K562 (cell line): ENCODE measurements around the gene ADRB2. TPM values are rescaled to one million over a fixed set of nuclear protein-coding genes. Genes with fewer than 3 reads are reported as not detected.

Experiments
- ATAC-seq: fragments of 200-7000 bp; cut with Tn5 transposase; 3 replicates; pipeline ENCODE4 v1.9.1; 2020; ENCODE audit warnings: moderate library complexity
- BruUV-seq: library from RNA; stranded (reverse); fragments of 400-500 nt; replicated peaks from 2 replicates; lab custom pipeline; 2021; lab: Mats Ljungman, UMichigan
- CTCF ChIA-PET: fragments of 300-600 bp; formaldehyde crosslinking; extraction: SDS; loops from one replicate; lab custom pipeline; 2021; ENCODE audit warnings: low intra/inter-chr PET ratio; lab: Yijun Ruan, JAX
- POLR2A ChIA-PET: fragments of 300-600, 350-650 bp; sonication (Branson Sonifier 250); formaldehyde crosslinking; extraction: SDS; loops from one replicate; lab custom pipeline; 2021; ENCODE audit warnings: antibody characterized with exemption, inconsistent platforms; lab: Yijun Ruan, JAX
- DNase-seq, 4 experiments: peaks; one replicate each; pipeline versions ENCODE4 v3.0.0 to v3.0.0-alpha.2; 2011 to 2018; ENCODE audit warnings: low spot score in 3 of 4, mixed read lengths in 3 of 4; ENCODE audit errors: extremely low read depth in 1 of 4
- FAIRE-seq: peaks from 2 replicates; lab custom pipeline; 2011; peaks lifted over from hg19 to GRCh38; lab: Jason Lieb, UNC
- H2AFZ ChIP-seq: 2 replicates; pipeline ENCODE4 v1.6.0; 2011; ENCODE audit warnings: low read depth, low read length, control low read depth, inconsistent platforms
- H3K27ac ChIP-seq: fragments of 200-600 bp; 3 replicates; pipeline ENCODE4 v1.8.0; 2011; ENCODE audit warnings: low read depth, mild to moderate bottlenecking, control low read depth, inconsistent platforms, low read length, moderate library complexity, mixed read lengths; ENCODE audit errors: extremely low read depth
- H3K27me3 ChIP-seq, 2 experiments: fragments of 300-600 bp in 1 of 2; 2 replicates in 1 of 2; 3 replicates in 1 of 2; pipeline versions ENCODE4 v1.6.0 to v1.8.0; 2011; ENCODE audit warnings: inconsistent platforms in 2 of 2, low read length in 2 of 2, mild to moderate bottlenecking in 1 of 2, mixed read lengths in 1 of 2, moderate library complexity in 1 of 2; ENCODE audit not compliant: control insufficient read depth in 2 of 2, insufficient read depth in 2 of 2
- H3K36me3 ChIP-seq: fragments of 300-600 bp; 3 replicates; pipeline ENCODE4 v1.8.0; 2011; ENCODE audit warnings: mild to moderate bottlenecking, low read length, inconsistent platforms; ENCODE audit not compliant: control insufficient read depth, insufficient read depth
- H3K4me1 ChIP-seq, 2 experiments: fragments of 200-600 bp in 1 of 2; replicated peaks in 1 of 2; 2 replicates in 1 of 2; 3 replicates in 1 of 2; pipeline versions ENCODE4 v1.5.1 to v1.8.0; 2011; ENCODE audit warnings: inconsistent platforms in 2 of 2, low read length in 2 of 2, mild to moderate bottlenecking in 1 of 2, mixed read lengths in 1 of 2, moderate library complexity in 1 of 2; ENCODE audit not compliant: control insufficient read depth in 2 of 2, insufficient read depth in 2 of 2
- H3K4me2 ChIP-seq: 2 replicates; pipeline ENCODE4 v1.6.1; 2011; ENCODE audit warnings: low read length, control low read depth, inconsistent platforms, mixed read lengths; ENCODE audit not compliant: insufficient read depth
- H3K4me3 ChIP-seq: fragments of 200-600 bp; sonication (generic), shearing (Covaris generic); 2 replicates; pipeline ENCODE4 v1.5.1; 2016; ENCODE audit warnings: control low read depth, inconsistent platforms
- H3K79me2 ChIP-seq: fragments of 200-600 bp; 3 replicates; pipeline ENCODE4 v1.8.0; 2011; ENCODE audit warnings: low read length, inconsistent platforms; ENCODE audit not compliant: control insufficient read depth, insufficient read depth
- H3K9ac ChIP-seq, 2 experiments: 2 replicates each; pipeline versions ENCODE4 v1.6.0 to v1.6.1; 2011; ENCODE audit warnings: low read depth in 2 of 2, low read length in 2 of 2, control low read depth in 1 of 2, inconsistent platforms in 1 of 2, mild to moderate bottlenecking in 1 of 2, mixed read lengths in 1 of 2; ENCODE audit not compliant: insufficient read depth in 1 of 2
- H3K9me1 ChIP-seq: one replicate; pipeline ENCODE4 v1.6.0; 2011; ENCODE audit warnings: inconsistent platforms, mild to moderate bottlenecking, low read length, moderate library complexity; ENCODE audit not compliant: control insufficient read depth, insufficient read depth
- H3K9me3 ChIP-seq: replicated peaks from 2 replicates; pipeline ENCODE4 v1.5.1; 2011; ENCODE audit warnings: low read depth, low read length, inconsistent platforms; ENCODE audit not compliant: control insufficient read depth, insufficient read depth
- H4K20me1 ChIP-seq: replicated peaks from 2 replicates; pipeline ENCODE4 v1.6.1; 2011; ENCODE audit warnings: low read length, inconsistent platforms, mixed read lengths; ENCODE audit not compliant: control insufficient read depth, insufficient read depth
- BCOR ChIP-seq: fragments of 450-650 bp; IDR thresholded peaks from 2 replicates; pipeline ENCODE4 v1.6.1; 2016
- JUND ChIP-seq, 2 experiments: IDR thresholded peaks; 2 replicates in 1 of 2; 3 replicates in 1 of 2; pipeline ENCODE4 v1.6.1; 2011; ENCODE audit warnings: borderline replicate concordance in 2 of 2, low read depth in 2 of 2, low read length in 2 of 2, improper control_type of control experiment in 1 of 2, missing biosample characterization in 1 of 2, missing genetic modification characterization in 1 of 2, missing genetic modification reagents in 1 of 2
- MCM5 ChIP-seq: fragments of 450-650 bp; IDR thresholded peaks from 2 replicates; pipeline ENCODE4 v1.6.1; 2016; ENCODE audit warnings: low read depth
- RBM25 ChIP-seq: fragments of 200-400 bp; formaldehyde crosslinking; IDR thresholded peaks from 2 replicates; pipeline ENCODE4 v1.6.1; 2018; ENCODE audit warnings: low read length, low read depth, moderate library complexity; ENCODE audit not compliant: severe bottlenecking
- ZFP36 ChIP-seq: fragments of 150-350 bp; IDR thresholded peaks from 2 replicates; pipeline ENCODE4 v1.6.1; 2018; ENCODE audit warnings: low read length, low read depth; ENCODE audit not compliant: partially characterized antibody
- ZNF444 ChIP-seq: fragments of 250-450 bp; sonication (Bioruptor Pico); IDR thresholded peaks from 2 replicates; pipeline ENCODE4 v1.4.0; 2020; ENCODE audit warnings: mild to moderate bottlenecking, moderate library complexity
- WGBS: fragments of 100-300 bp; shearing (Covaris generic); methylation state at CpG from one replicate; pipeline ENCODE4 v1.1.6; 2016; ENCODE audit warnings: low coverage, mixed read lengths; ENCODE audit not compliant: insufficient coverage; ENCODE audit errors: missing lambda C conversion rate; 5-methylcytosine and 5-hydroxymethylcytosine counted together
- in situ Hi-C: fragments of 300-500 bp; cut with MboI; formaldehyde crosslinking; loops from 4 replicates; pipeline ENCODE4 v1.15.0; 2018; ENCODE audit warnings: inconsistent platforms, mixed read lengths
- intact Hi-C: fragments of 100-400 bp; cut with micrococcal nuclease; formaldehyde crosslinking; loops from 2 replicates; pipeline ENCODE4 v1.14.2; 2022
- polyA plus RNA-seq, 8 experiments: library from polyadenylated mRNA; depleted of rRNA in 4 of 8; stranded (reverse) in 5 of 8; unstranded in 3 of 8; fragments of >200 nt; fragmentation: Nextera tagmentation in 2 of 8; fragmentation: Illumina TruSeq in 1 of 8; extraction: Ambion mirVana in 2 of 8; extraction: Trizol in 1 of 8; gene quantifications; 2 replicates each; pipeline versions ENCODE4 v1.2.1 to v1.2.3, GENCODE V29; 2011 to 2014; ENCODE audit warnings: inconsistent platforms in 1 of 8, missing spikeins in 1 of 8
- total RNA-seq, 7 experiments: library from RNA; depleted of rRNA in 6 of 7; stranded (reverse); fragments of >200 nt in 6 of 7; fragmentation: Illumina TruSeq in 2 of 7; extraction: Trizol in 2 of 7; gene quantifications; 2 replicates each; pipeline versions ENCODE4 v1.2.1 to v1.2.3, GENCODE V29; 2011 to 2021; ENCODE audit warnings: low replicate concordance in 1 of 7

Gene ADRB2
- total and polyA plus RNA-seq, 9 of the 15 experiments (the other 6 are each of a cell fraction or from before 2014, with no cell fraction given): 0.01 to 0.18 (median 0.04) TPM; not detected in 2

DNA sequence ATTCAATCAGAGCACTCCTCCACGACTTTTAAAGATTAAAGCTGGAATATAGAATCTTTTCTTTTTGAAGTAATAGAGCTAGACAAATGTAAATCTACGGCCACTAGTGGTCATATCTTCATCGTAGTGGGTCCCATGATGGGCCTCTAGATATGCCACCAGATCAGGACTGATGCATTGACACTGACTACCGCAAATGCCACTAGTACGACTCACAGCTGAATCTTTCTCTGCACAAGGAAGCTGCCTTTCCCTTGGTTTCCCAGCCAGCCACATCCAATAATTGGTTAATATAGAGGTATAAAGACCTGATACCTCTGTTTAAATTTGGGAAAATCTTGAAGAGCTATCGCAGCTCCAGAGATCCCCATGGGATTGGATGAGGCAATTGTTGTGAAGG, 37.8 kb upstream of the ADRB2 start (continued):
- TF ChIP-seq JUND (IDR thresholded peaks at IDR 0.05; ENCODE audit: borderline replicate concordance, low read depth, low read length): no peak
- no peak for TF ChIP-seq JUND (tag; IDR thresholded peaks at IDR 0.05; ENCODE audit: borderline replicate concordance, low read depth, low read length)

DNA sequence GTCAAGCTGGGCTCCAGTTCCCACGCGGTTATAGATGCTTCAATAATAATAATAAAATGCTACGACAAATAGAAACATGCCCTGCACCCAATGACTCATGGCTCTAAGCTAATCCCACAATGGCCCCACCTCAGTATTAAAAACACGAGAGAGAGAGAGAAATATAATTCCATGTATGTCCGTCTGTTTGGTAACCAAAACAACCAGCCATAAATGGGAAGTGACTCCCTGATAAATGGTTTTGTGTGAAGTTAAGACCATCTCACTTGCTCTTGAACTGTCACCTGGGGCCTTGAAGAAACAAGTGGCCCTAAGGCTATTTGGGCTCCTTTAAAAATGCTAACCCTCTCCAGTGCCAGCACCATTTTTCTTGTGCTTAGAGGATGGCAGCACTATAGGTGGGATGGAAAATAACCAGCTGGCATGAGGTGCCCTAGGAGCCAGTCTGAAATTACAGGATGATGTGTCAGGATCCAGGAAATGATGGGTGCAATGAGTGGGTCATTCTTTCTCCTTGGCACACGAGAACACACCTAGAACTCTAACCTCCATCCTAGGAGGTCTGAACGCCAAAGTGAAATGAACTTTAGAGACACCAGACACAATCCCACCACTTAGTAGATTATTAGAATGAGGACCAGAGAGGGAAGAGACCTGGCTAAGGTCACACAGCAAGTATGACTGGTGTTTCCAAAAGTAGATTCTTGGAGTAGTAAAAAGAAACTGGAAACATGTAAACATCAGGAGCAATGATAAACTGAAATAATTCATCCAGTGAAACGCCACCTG, 35.7 kb upstream of the ADRB2 start:
- WGBS: 13% methylated on average over 8 of the region's 8 CpGs
- intact Hi-C loops: no loop called here

More for the DNA sequence above, 35.7 kb upstream of the ADRB2 start:
- no peak for TF ChIP-seq ZNF444 (CRISPR knock-in tag)
- TF ChIP-seq ZFP36: peak; percentile 60
- TF ChIP-seq RBM25: peak; percentile 52
- TF ChIP-seq MCM5: no peak
- 0 out of 2 replicates have a peak, but pooled peaks have one; percentile 17 for TF ChIP-seq BCOR
- ATAC-seq (no peak), DNase-seq (no peak), FAIRE-seq (no peak)
- no peak overlapping the region for H3K4me3 ChIP-seq
- CTCF ChIA-PET: no interaction called here
- POLR2A ChIA-PET: interaction anchor here (1.4 to 1.8 kb wide), 2 partner anchors 9 to 10 kb away, joined by 3 to 8 read pairs; no protein-coding TSS in a partner anchor
- no peaks in the 10 kb centered on the region for H3K79me2 ChIP-seq
- no peaks in the 10 kb centered on the region; the same call in 1 of the 2 replicates for H3K9me3 ChIP-seq
- no TSS peak for BruUV-seq
- no peaks in the 10 kb centered on the region for H3K9me1 ChIP-seq
- no peaks in the 10 kb centered on the region for H4K20me1 ChIP-seq
- no peak overlapping the region for H3K4me2 ChIP-seq
- peaks cover 0 to 17% of the 10 kb centered on the region in 2 experiments; a peak in 3 of 5 replicates for H3K4me1 ChIP-seq
- H3K9ac ChIP-seq: no peak overlapping the region
- H3K36me3 ChIP-seq: no peaks in the 10 kb centered on the region
- H3K27me3 ChIP-seq: peaks cover 0 to 2% of the 10 kb centered on the region in 2 experiments; a peak in 1 of 5 replicates
- H3K27ac ChIP-seq: no peak overlapping the region
- in situ Hi-C loops: no loop called here
- peak overlapping the region; percentile 29; the same call in 1 of the 2 replicates for H2AFZ ChIP-seq
